ENCODE data around the gene FN1.

DNA sequence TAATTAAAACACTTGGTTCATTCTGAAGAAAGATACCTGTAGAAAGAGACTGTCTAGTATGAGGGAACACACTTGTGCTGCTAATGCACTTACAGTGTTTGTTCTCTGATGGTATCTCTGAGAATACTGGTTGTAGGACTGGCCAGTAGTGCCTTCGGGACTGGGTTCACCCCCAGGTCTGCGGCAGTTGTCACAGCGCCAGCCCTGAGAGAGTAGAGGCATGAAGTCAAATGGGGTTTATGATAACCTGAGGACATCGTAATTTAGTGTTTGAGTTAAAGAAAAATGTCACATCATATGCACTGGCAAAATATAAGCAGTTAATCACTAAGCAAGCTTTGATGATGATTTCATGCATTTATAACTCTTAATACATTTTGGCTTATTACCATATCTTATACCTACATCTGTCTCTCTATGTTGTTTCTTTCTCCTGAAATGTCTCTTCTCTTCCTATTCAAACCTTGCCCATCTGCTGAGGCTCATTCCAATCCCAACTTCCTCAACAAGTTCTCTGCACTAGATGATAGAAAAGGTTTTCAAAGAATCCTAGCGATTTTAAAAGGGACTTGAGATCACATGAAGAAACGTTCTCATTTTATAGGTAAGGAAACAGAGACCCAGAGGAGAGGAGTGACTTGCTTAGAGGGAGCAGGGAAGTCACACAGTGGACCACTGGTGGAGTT is 73.8 kb downstream of the FN1 start:
- TF ChIP-seq POLR2A (IDR thresholded peaks at IDR 0.05) = no peak
- no peak for TF ChIP-seq CTCF (IDR thresholded peaks at IDR 0.05)
- no peak for TF ChIP-seq EP300 (IDR thresholded peaks at IDR 0.05)
